HG03095 (cell line): Measurements from ENCODE around the gene CD248.

Experiments used
- ATAC-seq: cut with Tn5 transposase; IDR thresholded peaks from one replicate; pipeline ENCODE4 v1.9.1; 2021; ENCODE audit warnings: moderate library complexity; ENCODE audit not compliant: unreplicated experiment

Gene CD248

DNA sequence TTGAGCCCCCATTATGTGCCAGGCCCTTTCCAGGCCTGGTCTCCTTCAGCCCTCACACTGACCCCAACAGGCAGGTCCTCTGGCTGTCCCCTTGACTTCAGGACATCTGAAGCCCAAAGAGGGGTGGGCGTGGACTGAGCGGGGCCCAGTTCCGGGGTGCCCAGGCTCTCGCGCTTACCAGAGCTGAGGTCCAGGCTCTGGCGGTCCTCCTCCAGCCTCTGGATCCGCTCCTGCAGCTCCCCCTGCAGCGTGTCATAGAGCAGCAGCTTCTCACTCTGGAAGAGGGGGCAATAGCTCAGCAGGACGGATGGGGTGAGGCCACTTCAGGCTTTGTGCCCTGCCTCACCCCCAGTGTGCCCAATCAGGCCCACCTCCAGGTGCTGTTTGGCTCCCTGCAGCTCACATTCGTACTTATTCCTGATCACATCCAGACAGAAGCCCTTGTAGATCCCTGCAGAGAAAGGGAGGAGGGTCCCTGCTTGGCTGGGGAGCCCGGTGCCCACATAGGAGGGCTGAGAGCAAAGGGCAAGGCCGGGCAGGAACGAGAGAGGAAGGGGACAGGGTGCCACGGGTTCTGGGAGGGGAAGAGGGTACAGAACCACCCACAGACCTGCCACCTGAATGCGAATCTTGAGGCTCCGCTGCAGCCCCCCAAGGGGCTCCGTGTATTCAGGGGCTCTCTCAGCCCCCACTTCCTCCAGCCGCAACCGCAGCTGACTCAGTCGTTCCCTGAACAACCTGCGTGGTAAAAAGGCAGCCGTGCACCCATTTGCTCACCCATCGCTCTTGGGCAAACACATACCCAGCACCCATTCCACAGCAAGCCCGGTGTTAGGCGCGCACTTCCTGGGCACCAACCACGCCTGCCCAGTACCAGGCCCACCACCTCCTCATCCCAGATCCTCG lies 24.0 kb upstream of the CD248 start:
- no peak for ATAC-seq

DNA sequence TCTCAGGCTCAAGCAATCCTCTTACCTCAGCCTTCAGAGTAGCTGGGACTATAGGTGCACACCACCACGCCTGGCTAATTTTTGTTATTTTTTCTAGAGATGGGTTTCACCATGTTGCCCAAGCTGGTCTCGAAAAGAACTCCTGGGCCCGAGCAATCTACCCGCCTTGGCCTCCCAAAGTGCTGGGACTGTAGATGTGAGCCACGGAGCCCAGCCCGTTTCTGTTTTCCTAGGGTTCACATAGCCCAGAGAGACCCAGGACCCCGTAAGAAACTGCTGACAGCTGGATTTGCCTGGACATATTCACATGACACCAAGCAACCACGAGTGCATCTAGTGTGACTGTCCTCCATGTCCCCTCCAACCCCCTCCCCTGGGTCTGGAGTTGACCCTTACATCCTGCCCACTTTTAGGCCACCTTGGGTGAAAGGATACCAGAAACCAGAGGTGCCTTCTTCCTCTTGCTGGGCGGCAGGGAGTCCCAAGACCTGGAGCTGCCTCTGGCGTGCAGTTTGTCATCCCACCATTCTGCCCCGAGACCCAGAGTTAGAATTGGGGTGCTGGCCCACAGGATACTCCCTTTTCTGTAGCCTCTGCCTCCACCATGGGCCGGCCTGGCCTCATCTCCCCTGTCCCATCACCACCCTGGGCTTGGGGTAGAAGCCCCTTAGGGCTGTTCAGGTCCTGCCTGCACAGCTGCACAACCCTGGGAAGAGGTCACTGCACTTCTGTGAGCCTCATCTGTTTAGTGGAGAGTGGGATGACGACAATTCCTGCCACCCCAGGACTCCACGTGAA lies 23.0 kb upstream of the CD248 start:
- ATAC-seq = no peak

DNA sequence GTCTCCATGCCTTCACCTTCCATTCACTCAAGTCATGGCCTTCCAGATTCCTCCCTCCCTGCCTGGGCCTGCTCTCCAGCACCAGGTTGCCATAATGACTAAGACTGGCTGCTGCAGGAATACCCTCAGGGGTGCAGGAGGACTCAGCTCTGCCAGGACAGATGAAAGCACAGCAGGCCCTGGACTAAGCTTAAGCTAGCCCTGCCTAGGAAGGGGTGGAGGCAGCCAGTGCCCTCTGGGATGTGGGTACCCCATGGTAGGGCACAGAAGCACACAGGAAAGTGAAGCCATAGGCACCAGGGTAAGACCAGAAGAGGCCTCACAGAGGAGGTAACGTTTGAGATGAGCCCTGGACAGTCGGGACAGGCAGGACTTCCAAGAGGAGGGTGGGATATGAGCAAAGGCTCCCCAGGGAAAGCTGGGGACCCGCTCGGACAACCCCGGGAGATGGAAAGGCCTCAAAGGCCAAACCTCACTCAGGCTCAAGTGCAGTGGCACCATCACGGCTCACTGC lies 22.4 kb upstream of the CD248 start:
- ATAC-seq = no peak

DNA sequence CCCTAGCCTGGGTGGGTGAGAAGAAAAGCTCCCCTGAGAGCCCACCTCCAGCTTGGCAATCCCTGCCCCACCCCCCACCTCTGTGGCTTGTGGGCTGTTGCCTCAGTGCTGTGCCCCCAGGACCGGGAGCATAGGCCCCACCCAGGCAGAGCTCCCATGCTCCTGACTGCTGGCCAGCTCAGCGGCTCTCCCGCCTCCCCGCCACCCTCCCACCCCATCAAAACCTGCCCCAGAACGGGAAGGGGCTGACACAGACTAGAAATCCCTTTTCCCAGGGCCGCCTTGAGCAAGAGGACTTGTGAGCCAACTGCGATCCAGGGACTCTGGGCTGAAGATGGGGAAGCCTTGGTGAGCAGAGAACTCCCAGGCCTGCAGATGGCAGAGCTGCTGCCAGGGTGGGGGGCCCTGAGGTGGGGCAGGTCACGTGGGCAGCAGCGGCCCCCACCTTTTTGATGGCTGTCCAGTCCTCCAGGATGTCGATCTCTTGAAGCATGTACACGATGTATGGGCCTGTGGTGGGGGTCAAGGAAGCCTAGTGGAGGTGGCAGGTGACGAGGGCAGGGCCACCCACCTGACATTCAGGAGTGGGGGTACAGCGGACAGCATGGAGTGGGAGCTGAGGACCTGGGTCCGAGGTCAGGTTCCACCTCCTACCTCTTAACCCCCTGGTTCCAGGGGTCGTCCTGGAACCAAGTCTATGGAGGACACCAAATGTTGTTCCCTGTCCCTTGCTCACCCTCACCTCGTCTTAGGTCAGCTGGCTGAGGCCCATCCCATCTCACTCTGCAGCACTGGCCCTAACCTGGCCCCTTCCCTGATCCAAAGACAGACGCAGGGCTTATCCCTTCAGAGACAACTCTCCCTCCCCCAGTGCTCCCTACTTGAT lies 21.7 kb upstream of the CD248 start:
- ATAC-seq = no peak

DNA sequence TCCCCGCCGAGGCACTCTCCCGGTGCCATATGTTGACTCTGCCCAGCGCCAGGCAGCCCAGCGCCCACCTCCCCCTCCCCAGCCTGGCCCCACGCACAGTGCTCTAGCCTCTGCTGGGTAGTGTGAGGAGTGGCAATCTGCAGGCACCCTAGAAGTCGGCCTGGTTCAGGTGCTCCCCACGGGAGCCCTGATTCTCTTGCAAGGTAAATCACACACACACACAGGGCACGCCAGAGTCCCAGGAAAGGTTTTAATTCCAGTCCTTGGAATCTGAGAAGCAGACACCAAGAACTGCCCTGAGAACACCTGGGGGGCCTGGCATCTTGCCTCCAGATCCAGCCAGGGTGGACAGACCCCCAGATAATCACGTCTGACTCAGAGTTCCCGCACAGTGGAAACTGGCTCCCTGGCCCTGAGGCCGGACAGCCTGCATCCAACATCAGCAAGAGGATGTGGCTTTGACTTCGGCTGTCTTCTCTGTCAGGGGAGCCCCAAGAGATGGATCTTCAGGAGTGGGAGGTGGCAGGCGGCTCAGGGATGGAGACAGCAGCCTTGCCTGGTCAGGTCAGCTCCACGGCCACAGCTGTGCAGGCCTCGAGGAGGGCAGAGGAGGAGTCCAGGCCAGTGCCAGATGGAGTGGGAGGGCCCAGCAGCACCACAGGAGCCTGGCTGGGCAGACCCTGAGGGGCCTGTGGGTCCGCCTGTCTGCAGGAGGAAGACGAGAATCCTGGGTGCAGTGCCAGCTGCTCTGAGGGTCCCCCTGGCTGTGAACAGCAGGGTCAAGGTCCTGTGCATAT lies 20.5 kb upstream of the CD248 start:
- ATAC-seq = no peak

DNA sequence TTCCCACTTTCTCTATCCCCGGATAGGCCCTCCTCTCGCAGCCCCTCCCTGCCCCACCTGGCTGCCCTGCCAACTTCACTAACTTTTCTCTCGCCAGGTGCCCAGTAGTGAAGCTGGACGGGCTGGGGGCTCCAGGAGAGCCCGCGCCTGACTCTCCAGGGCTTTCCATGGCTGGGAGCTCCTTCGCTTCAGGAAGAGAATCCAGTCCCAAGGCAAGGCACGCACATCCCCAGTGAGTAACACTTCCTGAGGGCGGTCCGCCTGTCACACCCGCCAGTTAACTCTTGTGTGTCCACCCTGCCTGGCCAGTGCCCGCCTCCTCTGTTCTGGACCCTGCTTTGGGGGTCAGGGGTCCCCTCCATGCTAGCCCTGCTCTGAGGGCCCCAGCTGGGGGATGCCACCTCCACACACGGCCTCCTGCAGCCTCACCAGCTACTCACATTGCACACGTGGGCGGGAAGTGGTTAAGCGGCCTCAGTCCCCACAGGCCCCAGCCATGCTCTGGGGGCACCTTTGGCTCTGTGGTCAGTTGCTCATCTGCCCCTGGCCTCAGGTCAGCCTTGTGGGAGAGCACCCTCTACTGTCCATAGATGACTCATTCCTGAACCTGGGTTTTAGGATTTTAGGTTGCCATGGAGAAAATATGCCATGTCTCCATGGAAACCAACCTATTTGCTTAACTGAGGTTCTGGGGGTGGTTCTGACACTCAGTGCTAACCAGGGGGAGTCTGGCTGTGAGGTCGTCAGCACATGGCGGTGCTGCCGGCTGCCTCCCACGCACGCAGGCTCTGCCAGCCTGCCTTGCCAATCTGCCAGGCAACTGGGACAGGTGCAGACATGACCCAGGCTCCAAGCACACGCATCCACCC lies 19.6 kb upstream of the CD248 start, which contains the start of gene RIN1:
Gene RIN1 (minus strand): TSS at position 201 of the 869 bp plus-strand sequence. CDS start 32 bp downstream, at position 169.
- ATAC-seq = no peak

DNA sequence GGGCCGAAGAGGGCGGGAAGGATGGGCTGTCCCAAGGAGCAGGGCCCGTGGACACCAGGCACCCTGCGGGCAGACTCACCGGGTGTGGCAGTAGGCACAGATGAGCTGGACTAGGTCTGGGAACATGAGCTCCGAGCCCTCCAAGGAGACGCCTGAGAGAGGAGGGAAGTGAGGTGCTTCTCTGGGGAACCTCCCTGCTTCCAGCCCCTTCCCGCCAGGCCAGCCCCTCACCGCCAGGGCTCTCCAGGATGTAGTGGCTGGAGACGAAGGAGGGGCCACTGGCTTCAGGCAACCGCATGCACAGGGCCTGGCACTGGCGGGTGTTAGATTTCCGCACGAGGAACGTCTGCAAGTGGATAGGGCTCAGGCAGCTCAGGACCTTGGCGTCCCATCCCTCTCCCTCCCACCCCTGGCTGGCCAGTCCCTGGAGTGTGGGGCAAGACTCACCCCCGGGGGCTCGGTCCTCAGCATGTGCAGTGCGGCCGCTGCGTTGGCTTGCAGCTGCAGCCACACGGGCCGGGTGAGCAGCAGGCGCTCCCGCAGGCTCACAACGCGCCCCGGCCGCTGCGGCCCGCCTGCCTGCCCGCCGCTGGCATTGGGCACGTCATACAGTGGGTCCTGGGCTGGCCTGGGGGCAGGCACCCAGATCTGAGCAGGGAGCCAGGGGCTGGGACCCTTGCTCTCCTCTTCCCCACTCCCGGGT lies 18.8 kb upstream of the CD248 start:
- no peak for ATAC-seq

DNA sequence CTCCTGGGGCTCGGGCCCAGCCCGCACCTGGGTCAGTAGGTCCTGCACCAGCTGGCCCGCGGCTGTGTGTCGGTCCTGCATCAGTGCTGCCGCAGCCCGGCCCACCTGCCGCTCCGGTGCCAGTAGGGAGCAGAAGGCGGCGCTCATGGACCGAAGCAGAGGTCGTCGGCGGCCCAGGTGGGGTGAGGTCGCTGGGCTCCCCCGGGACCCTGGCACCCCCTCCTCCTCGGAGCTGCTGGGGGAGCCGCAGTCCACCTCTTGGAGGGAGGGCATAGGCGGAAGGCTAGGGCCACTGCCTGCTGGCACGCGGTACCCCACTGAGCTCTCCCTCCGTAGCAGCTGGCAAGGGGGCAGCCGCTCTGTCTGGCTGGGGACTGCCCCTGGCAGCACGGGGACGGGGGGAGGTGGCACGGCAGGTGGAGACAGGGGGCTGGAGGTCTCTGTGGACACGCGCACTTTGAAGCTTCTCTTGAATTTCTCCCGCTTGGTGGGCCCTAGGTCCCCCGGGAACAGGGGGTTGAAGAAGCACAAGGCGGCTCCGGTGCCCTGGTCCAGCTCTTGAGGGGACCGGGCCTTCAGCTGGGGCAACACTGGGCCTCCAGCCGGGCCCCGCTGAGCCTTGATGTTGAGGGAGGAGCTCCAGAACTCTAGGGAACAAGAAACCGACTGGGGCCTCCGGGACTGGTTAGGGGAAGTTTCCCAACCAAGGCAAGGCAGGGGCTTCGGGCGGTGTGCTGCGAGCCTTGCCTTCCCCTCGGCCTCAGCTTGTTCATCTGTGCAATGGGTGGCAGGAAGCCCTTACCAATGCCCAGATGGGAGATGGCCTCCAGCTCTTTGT lies 18.0 kb upstream of the CD248 start:
- ATAC-seq = no peak

DNA sequence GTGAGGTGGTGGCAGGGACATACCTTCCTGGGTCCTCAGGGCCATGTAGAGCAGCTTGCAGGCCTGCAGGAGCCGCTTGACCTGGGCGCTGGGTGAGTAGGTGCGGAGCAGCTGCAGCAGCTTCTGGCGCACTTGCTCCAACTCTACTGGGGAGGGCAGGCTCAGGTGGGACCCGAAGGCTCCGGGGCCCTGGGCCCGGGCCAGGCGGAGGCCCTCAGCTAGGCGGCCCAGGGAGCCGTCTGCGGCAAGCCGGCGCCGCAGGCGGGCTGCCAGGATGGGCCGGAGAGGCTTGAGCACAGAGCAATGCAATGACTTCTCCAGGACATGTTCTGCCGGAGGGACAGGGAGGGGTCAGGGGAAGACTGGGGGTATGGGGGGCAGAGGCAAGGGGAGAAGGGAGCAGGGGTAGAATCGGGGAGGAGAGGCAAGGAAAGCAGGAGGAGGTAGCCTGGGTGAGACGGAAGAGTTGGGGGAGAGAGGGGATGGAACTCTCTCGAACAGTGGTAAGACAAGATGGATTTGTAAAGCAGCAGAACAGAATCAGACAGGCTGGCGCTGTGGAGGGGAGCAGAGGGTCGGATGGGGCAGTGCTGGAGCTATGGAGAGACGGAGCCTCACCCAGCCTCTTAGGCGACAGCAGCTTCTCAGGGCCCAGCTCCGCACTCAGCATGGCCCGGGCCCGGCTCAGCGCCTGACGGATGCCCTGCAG lies 17.2 kb upstream of the CD248 start:
- no peak for ATAC-seq

DNA sequence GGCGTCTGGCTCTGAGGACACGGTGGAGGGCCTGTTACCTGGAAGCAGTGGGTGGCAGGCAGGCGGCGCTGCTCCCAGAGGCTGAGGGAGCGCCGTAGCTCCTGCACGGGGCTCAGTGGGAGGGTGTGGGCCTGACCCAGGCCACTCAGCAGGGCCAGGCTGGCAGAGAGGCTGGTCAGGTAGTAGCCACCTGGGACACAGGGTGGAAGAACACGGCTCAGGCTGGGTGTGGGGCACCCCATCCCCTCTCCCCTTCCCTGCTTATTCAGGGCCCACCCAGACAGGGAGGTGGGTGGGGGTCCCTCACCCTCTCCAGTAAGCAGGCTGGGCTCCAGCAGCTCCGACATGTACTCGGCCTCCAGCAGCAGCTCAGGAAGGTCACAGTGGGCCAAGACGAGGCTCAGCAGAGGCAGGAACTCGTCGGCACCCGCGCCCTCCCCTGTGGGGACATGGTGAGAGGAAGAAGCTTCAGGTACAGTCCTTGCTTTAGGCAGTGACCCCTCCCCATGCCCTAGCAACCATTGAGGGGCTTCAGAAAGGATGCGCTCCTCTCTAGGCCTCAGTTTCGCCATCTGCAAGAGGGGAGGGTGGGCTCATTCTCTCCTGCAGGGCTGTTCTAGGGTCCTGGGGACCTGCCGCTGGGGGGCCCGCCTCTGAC lies 16.5 kb upstream of the CD248 start:
- ATAC-seq = no peak

DNA sequence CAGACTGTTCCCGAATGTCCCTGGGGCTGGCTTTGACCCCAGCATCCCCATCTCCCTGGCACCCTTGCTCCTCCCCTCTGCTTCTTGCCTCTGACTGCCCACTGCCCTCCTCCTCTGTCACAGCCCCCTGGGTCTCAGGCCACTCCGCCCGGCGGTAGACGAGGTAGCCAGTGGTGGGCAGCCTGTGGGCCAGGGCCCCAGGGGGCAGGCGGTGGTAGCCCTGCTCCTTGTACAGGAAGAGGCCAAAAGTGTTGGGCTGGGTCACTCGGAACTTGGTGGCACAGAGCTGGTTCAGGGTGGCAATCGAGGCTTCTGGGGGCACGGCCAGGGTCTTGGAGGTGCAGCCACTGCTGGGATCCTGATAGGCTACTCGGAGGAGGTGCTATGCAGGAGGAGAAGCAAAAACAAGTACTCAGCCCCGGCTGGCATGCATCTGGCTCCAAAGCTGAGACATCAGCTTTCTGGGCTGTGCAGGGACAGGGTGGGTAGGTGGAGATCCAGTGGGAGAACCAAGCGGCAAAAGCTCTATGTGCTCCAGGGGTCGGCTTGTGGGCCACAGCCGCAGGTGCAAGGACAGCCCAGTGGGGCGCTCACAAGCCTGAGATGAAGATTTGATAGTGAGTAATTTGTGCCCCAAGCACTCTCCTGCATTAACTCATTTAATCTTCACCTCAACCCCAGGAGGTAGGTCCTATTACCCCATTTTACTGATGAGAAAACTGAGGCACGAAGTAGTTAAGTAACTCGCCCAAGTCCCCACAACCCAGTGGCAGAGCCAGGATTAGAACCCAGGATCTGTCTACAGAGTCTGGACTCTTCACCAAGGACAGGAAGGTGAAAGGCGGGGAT lies 15.8 kb upstream of the CD248 start:
- ATAC-seq = no peak

DNA sequence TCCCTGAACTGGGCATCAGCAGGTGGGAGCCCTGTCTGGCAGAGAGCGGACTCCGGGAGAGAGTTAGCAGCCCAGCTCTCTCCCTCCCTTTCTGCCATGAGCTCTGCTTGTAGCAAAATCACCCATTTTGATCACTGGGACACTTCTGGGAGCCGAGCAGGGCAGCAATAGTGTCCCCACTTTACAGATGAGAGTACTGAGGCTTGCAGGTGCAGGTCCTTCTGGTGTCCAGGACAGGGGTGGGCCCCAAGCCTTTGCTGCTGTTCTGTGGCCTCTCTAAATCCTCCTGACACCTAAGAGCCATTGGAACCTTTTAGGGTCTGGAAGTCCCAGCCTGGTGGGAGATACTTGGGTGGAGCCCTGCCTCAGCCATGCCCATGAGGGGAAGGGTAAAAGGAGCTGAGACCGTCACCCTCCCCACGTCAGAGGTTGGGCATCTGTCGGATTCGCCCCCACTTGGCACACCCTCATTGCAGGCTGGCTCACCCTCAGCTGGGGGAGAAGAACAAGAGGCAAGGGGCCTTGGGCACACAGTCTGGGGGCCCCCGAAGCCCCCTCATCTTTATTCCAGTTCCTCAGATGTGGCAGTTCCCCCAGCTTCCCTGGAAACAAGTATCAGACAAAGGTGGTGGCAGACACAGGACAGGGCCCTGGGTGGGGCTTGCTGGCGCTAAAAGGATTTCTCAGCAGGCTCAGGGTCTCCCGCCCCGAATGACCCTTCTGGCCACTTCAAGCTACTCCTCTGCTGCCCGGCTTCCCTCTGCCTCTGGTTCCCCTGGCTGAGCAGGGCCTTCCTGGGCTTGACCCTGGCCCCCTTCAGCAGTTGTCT lies 14.9 kb upstream of the CD248 start:
- ATAC-seq = no peak

DNA sequence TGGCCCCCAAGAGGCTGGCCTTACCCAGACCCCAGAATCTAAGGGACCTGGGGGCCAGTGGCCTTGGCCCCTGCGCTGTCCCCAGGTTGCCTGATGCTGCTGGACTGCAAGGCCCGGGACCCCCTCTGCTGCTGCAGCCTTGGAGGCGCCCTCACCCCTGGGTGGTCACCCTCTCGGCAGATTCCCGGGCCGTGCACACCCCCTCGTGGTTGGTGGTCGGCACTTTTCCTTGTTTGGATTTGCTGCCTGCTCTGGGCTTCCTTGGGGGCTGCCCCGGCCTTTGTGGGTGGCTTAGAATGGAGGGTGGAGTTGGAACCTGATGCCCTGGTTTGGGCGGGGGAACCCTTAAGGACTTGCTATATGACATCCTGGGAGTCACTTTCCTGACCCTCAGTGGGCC lies 14.1 kb upstream of the CD248 start:
- no peak for ATAC-seq

DNA sequence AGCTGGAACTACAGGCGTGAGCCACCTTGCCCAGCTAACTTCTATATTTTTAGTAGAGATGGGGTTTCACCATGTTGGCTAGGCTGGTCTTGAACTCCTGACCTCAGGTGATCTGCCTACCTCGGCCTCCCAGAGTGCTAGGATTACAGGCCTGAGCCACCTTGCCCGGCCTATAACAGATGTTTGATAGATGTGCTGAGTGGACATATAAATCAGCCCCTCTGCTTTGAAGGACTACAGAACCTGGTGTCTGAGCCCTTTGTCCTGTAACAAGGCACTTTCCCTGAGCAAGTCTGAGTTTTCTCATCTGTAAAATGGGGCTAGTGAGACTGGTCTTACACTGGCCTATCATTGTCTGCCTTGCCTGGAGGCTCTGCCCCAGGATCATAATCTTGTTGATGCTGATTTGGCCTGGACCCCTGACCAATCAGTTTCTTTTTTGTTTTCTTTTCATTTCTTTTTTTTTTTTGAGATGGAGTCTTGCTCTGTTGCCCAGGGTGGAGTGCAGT lies 12.4 kb upstream of the CD248 start:
- ATAC-seq = no peak
